Astrocyte (in vitro differentiated cells and primary cell): ENCODE results near the gene HLA-DQA1. TPM values are rescaled to one million over a fixed set of nuclear protein-coding genes. Genes with fewer than 3 reads are reported as not detected.
"Not testable (repeated sequence)": the region's sequence is repeated elsewhere in the genome, so short reads cannot be mapped to it uniquely, and the experiment has no call there.

Experiments
- DNase-seq: peaks from one replicate; pipeline ENCODE4 v3.0.0-alpha.2; 2010; ENCODE audit warnings: low read depth
- FAIRE-seq: peaks from 2 replicates; lab custom pipeline; 2011; peaks lifted over from hg19 to GRCh38; lab: Jason Lieb, UNC
- H2AFZ ChIP-seq: 2 replicates; pipeline ENCODE4 v1.6.0; 2012; ENCODE audit warnings: low read depth, low read length, inconsistent platforms
- H3K27ac ChIP-seq: 2 replicates; pipeline ENCODE4 v1.5.1; 2011; ENCODE audit warnings: low read depth, low read length, inconsistent platforms
- H3K27me3 ChIP-seq: 2 replicates; pipeline ENCODE4 v1.6.0; 2011; ENCODE audit warnings: low read length, inconsistent platforms; ENCODE audit not compliant: insufficient read depth
- H3K36me3 ChIP-seq: 2 replicates; pipeline ENCODE4 v1.5.1; 2011; ENCODE audit warnings: low read length, inconsistent platforms; ENCODE audit not compliant: insufficient read depth
- H3K4me1 ChIP-seq: 2 replicates; pipeline ENCODE4 v1.5.1; 2011; ENCODE audit warnings: low read length, inconsistent platforms; ENCODE audit not compliant: insufficient read depth
- H3K4me2 ChIP-seq: 2 replicates; pipeline ENCODE4 v1.6.0; 2012; ENCODE audit warnings: low read length, inconsistent platforms
- H3K4me3 ChIP-seq: 2 replicates; pipeline ENCODE4 v1.5.1; 2011; ENCODE audit warnings: low read depth, mild to moderate bottlenecking, low read length, inconsistent platforms; ENCODE audit not compliant: insufficient read depth
- H3K79me2 ChIP-seq: 2 replicates; pipeline ENCODE4 v1.6.0; 2012; ENCODE audit warnings: mild to moderate bottlenecking, low read length, inconsistent platforms; ENCODE audit not compliant: insufficient read depth
- H3K9ac ChIP-seq: 2 replicates; pipeline ENCODE4 v1.6.0; 2012; ENCODE audit warnings: mild to moderate bottlenecking, low read length, inconsistent platforms
- H3K9me3 ChIP-seq: 2 replicates; pipeline ENCODE4 v1.5.1; 2012; ENCODE audit warnings: low read depth, mild to moderate bottlenecking, low read length, inconsistent platforms; ENCODE audit not compliant: insufficient read depth
- H4K20me1 ChIP-seq: 2 replicates; pipeline ENCODE4 v1.6.0; 2012; ENCODE audit warnings: low read length, inconsistent platforms; ENCODE audit not compliant: insufficient read depth
- H3K27ac Mint-ChIP-seq: one replicate; pipeline ENCODE4 v1.8.0; 2021; ENCODE audit warnings: mild to moderate bottlenecking, mixed read lengths; ENCODE audit not compliant: unreplicated experiment
- H3K27me3 Mint-ChIP-seq: one replicate; pipeline ENCODE4 v1.8.0; 2021; ENCODE audit warnings: low read depth, mixed read lengths; ENCODE audit not compliant: unreplicated experiment
- H3K36me3 Mint-ChIP-seq: one replicate; pipeline ENCODE4 v1.8.0; 2021; ENCODE audit warnings: low read depth, mixed read lengths; ENCODE audit not compliant: unreplicated experiment
- H3K4me1 Mint-ChIP-seq: one replicate; pipeline ENCODE4 v1.8.0; 2021; ENCODE audit warnings: low read depth, mixed read lengths; ENCODE audit not compliant: unreplicated experiment
- H3K4me3 Mint-ChIP-seq: one replicate; pipeline ENCODE4 v1.8.0; 2021; ENCODE audit warnings: mild to moderate bottlenecking, moderate library complexity, mixed read lengths; ENCODE audit not compliant: unreplicated experiment
- H3K9me3 Mint-ChIP-seq: one replicate; pipeline ENCODE4 v1.8.0; 2021; ENCODE audit warnings: mild to moderate bottlenecking, mixed read lengths; ENCODE audit not compliant: unreplicated experiment
- CTCF ChIP-seq: IDR thresholded peaks from 2 replicates; pipeline ENCODE4 v1.5.1; 2011; ENCODE audit warnings: low read depth, mild to moderate bottlenecking, inconsistent platforms, low read length, moderate library complexity; ENCODE audit not compliant: insufficient read depth
- EZH2 ChIP-seq: IDR thresholded peaks from 2 replicates; pipeline ENCODE4 v1.6.1; 2012; ENCODE audit warnings: mild to moderate bottlenecking, low read length, inconsistent platforms; ENCODE audit not compliant: insufficient read depth
- total RNA-seq: library from RNA; stranded (reverse); gene quantifications from 2 replicates; pipeline ENCODE4 v1.2.1, GENCODE V29; 2021

The HLA-DQA1 gene
- total RNA-seq, 1 donor from 2014 or later: not detected

GRCh38 chr6:32655203-32655710 lies 18.1 kb downstream of the HLA-DQA1 start:
- Histone ChIP-seq H3K4me3 (no peak overlapping the region), H3K27ac (no peak overlapping the region), H3K36me3 (no peaks in the 10 kb centered on the region), H3K4me2 (no peak overlapping the region), H3K79me2 (no peaks in the 10 kb centered on the region), H3K9ac (no peak overlapping the region), H3K4me1 (no peaks in the 10 kb centered on the region), H3K9me3 (no peaks in the 10 kb centered on the region), H2AFZ (no peak overlapping the region), H4K20me1 (no peaks in the 10 kb centered on the region), H3K27me3 (no peaks in the 10 kb centered on the region)
- H3K9me3 Mint-ChIP-seq: peaks cover 2% of the 10 kb centered on the region
- FAIRE-seq (no peak), DNase-seq (no peak)
- no peak for TF ChIP-seq CTCF
- no peak for TF ChIP-seq EZH2
- H3K4me1 Mint-ChIP-seq: no peaks in the 10 kb centered on the region
- H3K4me3 Mint-ChIP-seq: no peak overlapping the region
- H3K27me3 Mint-ChIP-seq: peaks cover 16% of the 10 kb centered on the region
- H3K27ac Mint-ChIP-seq: no peak overlapping the region
- H3K36me3 Mint-ChIP-seq: no peaks in the 10 kb centered on the region

GRCh38 chr6:32657329-32657728 lies 20.1 kb downstream of the HLA-DQA1 start:
- peaks cover 30% of the 10 kb centered on the region for H3K27me3 Mint-ChIP-seq
- not testable (repeated sequence) for H2AFZ ChIP-seq, H3K79me2 ChIP-seq, DNase-seq, H3K4me1 ChIP-seq, H3K27ac Mint-ChIP-seq, H3K4me3 Mint-ChIP-seq, H3K36me3 ChIP-seq, H3K27me3 ChIP-seq, H3K4me2 ChIP-seq, FAIRE-seq, H3K36me3 Mint-ChIP-seq, H3K4me1 Mint-ChIP-seq, H3K4me3 ChIP-seq, H3K9me3 ChIP-seq, H3K9ac ChIP-seq, H3K27ac ChIP-seq, H4K20me1 ChIP-seq, H3K9me3 Mint-ChIP-seq

- H3K9ac ChIP-seq, H3K36me3 Mint-ChIP-seq: not testable (repeated sequence)
Measured at GRCh38 chr6:32657819-32658218, 20.6 kb downstream of the HLA-DQA1 start.

More at GRCh38 chr6:32657819-32658218, 20.6 kb downstream of the HLA-DQA1 start:
- FAIRE-seq, H2AFZ ChIP-seq, H3K4me2 ChIP-seq, H3K4me3 Mint-ChIP-seq, H3K79me2 ChIP-seq, H3K9me3 ChIP-seq, H3K36me3 ChIP-seq, H3K4me1 Mint-ChIP-seq, H3K4me3 ChIP-seq, H3K9me3 Mint-ChIP-seq, H3K27ac ChIP-seq, H3K4me1 ChIP-seq, H3K27me3 ChIP-seq, H4K20me1 ChIP-seq, H3K27ac Mint-ChIP-seq, DNase-seq: not testable (repeated sequence)
- peaks cover 27% of the 10 kb centered on the region for H3K27me3 Mint-ChIP-seq
